ENCODE measurements around the gene HOXA5.

The HOXA5 gene

DNA sequence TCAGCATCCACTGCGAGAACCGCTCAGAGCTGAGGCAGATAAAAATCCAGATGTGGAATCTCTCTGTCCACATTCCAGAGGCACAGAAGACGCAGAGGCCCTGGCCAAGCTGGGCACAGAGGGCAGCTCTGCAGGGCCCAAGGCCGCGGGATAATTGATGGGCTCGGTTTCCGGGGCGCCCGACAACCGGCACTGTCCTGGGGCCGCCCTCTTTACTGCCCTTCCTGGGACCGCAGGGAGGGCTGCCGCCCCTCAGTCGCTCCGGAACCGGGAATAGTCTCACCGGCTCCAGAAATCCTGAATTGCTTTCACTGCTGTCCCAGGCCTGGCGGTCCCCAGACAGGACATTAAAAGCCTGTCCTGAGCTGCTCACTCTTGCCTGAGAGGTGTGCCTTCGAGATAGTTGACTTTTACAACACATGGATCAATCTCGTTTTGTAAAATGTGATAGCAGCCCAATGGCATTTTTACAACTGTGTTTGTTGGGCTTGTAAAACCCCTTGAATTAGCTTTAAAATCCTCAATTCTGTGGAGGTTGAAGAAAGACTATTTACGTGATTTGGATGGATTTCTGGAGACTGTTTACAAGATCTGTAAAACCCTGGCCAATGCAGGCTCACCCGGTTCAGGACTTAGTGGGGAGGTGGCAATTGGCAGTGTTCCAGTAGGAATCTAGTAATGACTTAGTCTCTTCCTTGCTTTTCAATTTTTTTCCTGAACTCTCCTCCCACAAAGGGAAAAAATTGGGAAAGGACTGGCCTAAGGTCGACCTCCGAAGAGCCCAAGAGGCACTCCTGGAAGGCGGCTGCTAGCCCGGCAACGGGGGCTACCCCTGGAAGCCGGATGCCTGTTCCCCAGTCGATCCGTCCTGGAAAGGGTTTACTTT, 5.5 kb upstream of the HOXA5 start:
- FAIRE-seq (no peak), DNase-seq (ENCODE audit: insufficient read length, low spot score) (no peak)
- no peak for TF ChIP-seq POLR2AphosphoS5 (IDR thresholded peaks at IDR 0.05; ENCODE audit: low read depth, low read length)
- no peak for TF ChIP-seq POLR2A (IDR thresholded peaks at IDR 0.05; ENCODE audit: low read depth, low read length)
- TF ChIP-seq SPI1 (IDR thresholded peaks at IDR 0.05; ENCODE audit: low read depth, low read length), result no peak
- TF ChIP-seq POU2F2 (IDR thresholded peaks at IDR 0.05; ENCODE audit: low read depth, low read length), result no peak
- no peak for TF ChIP-seq PAX5 (IDR thresholded peaks at IDR 0.05; ENCODE audit: insufficient read depth, low read length, severe bottlenecking)
- no peak for TF ChIP-seq TAF1 (IDR thresholded peaks at IDR 0.05; ENCODE audit: low read depth, low read length)

DNA sequence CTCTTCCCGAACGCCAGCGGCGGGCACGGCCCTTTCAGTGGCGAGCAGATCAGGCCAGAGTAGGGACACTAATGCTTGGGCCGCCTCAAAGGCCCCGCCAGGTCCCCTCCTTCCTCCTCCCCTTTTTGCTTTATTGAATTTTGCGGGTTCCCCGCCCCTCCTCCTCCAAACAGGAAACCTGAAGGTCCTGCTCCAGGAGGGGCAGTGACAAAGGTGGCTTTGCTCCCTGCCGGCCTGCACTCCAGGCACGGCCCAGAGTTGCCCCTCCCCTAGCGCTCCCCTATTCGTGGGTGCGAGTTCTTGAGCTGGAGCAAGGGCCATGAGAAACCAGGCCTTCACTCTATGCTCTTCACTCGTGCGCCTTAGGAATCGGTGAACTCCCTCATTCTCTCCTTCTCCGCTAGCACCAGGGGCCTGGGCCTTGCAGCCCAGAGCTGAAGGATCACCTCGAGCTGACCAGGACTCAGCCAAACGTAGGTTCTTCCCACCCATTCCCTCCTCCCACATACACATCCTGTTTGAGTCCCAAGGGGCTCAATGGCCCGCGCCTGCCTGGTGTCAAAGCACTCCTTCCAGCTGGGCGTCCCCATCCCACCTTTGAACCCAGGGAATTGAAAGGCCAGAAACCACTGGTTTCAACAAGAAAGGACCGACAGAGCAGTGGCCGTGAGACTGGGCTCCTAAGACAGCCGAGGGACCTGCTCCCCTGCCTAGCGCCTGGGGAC, 4.7 kb upstream of the HOXA5 start:
- no peak for FAIRE-seq
- DNase-seq (ENCODE audit: insufficient read length, low spot score), result no peak
- TF ChIP-seq SPI1 (IDR thresholded peaks at IDR 0.05; ENCODE audit: low read depth, low read length) (no peak), PAX5 (IDR thresholded peaks at IDR 0.05; ENCODE audit: insufficient read depth, low read length, severe bottlenecking) (no peak), POLR2AphosphoS5 (IDR thresholded peaks at IDR 0.05; ENCODE audit: low read depth, low read length) (no peak), POLR2A (IDR thresholded peaks at IDR 0.05; ENCODE audit: low read depth, low read length) (no peak), POU2F2 (IDR thresholded peaks at IDR 0.05; ENCODE audit: low read depth, low read length) (no peak), TAF1 (IDR thresholded peaks at IDR 0.05; ENCODE audit: low read depth, low read length) (no peak)

DNA sequence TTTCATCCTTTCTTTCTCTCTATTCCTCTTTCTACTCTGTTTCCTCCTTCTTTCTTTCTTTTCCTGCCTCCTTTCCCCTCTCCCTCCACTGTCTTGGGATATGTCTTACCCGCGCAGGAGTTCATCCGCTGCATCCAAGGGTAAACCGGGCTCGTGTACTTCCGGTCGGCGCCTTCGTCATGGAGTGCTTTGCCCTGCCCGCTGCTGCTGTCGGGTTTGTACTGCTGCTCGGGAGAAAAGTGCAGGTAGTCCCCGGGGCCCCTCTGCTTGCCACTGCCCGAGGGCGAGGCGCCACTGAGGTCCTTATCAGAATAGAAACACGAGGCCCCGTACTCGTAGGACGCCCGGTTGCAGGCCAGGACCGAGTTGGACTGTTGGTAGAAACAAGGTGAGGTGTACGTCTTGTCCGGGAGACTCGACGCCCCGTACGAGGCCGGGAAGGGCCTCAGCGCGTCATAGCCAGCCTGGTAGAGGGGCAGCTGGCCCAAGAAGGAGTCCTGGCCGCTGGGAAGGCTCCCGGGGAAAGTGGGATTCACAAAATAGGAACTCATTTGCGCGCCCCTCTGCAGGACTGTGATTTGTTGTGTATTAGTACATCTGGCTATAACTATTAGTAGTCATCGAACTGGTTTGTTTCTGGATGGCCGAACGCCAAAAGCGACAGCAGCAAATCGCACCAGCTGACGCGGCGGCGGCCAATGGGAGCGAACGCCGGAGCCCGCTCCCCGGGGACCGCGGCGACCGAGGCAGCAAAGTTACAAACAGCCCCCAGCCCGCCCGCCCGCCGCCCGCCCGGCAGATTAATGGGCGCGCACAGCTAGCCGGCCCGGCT, 3.9 kb upstream of the HOXA5 start, which contains the start of gene HOXA6:
Gene HOXA6 (minus strand): TSS at position 576 of the 832 bp plus-strand sequence. CDS start 25 bp downstream, at position 551.
- TF ChIP-seq POU2F2 (IDR thresholded peaks at IDR 0.05; ENCODE audit: low read depth, low read length), result no peak
- FAIRE-seq, result no peak
- no peak for DNase-seq (ENCODE audit: insufficient read length, low spot score)

DNA sequence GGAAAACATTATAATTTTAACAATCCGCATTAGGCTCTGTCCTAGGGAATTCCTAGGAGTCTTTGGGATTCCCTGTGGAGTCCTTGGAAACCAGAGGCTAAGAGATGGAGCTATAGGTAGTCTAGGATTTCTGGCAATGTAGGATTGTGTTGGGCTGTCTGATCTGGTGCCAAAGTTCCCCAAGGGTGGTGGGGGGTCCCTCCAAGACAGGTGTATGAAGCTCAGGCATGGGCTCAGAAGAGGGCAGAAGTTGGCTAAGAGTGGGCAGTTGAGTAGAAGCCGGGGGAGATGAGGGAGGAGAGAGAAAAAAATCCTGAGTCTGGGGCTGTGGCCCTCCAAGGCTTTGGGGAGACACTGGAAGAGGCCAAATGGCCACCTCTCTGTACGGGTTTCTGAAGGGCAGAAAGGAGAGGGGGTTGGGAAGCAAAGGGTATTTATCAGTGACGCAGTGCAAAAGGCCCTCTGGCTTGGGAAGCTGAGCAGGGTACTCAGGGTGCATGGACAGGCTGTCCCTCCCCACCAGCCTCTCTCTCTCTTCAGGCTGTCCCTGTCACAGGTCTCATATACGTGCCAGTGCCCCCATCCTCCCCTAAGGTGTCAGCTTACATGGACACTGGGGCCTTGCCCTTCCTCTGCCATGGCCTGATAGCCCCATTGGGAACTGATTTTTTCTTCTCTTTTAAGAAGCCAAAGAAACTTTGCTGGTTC, 3.2 kb upstream of the HOXA5 start:
- no peak for DNase-seq (ENCODE audit: insufficient read length, low spot score)
- no peak for TF ChIP-seq PAX5 (IDR thresholded peaks at IDR 0.05; ENCODE audit: insufficient read depth, low read length, severe bottlenecking)
- TF ChIP-seq TAF1 (IDR thresholded peaks at IDR 0.05; ENCODE audit: low read depth, low read length), result no peak
- TF ChIP-seq POLR2A (IDR thresholded peaks at IDR 0.05; ENCODE audit: low read depth, low read length), result no peak
- no peak for TF ChIP-seq POLR2AphosphoS5 (IDR thresholded peaks at IDR 0.05; ENCODE audit: low read depth, low read length)
- no peak for TF ChIP-seq SPI1 (IDR thresholded peaks at IDR 0.05; ENCODE audit: low read depth, low read length)
- TF ChIP-seq POU2F2 (IDR thresholded peaks at IDR 0.05; ENCODE audit: low read depth, low read length), result no peak
- FAIRE-seq, result no peak

DNA sequence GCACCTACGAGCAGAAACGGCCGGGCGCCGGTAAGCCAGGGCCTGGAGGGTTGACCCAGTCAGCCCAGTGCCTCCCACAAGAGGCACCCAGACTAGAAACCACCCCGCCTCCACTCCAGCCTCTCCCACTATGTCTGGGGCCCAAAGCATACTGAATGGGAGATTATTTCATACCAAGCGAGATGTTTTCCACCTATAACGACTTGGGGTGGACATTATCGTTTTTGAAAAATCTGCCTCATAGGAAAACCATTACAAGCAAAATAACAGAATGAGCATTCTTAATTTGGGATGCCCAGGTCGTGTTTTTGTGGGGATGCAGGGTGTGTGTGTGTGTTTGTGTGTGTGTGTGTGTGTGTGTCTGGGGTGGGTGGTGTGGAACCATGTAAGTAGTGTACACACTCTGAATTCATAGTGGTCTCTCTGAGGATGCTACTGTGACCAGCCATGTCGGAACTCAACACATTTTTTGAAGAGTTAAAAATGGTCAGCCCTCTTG, 2.5 kb upstream of the HOXA5 start:
- no peak for FAIRE-seq

DNA sequence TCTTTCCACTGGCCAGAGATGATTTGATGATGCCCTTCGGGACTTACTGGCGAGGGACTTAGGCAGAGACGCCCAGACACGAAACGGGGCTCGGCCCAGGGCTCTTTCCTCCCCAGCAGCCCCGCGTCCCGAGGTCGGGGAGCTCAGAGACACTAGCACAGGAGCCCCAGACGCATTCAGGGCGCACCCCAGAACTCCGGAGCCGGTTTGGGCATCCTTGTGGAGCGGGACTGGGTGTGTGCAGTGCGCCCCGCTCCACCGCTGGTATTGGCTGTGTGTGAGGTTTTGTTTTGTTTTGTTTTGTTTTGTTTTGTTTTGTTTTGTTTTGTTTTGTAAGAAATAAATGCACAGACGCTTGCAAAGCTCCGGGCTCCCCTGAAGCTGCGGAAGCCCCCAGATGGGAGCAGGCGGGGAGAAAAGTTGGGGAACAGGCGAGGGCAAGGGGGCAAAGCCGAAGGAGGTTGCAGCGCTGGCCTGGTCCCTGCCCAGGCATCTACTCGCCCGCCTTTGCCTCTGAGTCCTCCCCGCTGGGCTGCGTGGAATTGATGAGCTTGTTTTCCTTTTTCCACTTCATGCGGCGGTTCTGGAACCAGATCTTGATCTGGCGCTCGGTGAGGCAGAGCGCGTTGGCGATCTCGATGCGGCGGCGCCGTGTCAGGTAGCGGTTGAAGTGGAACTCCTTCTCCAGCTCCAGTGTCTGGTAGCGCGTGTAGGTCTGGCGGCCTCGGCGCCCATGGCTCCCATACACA, 1.9 kb upstream of the HOXA5 start:
- FAIRE-seq, result no peak
- TF ChIP-seq TAF1 (IDR thresholded peaks at IDR 0.05; ENCODE audit: low read depth, low read length), result no peak
- TF ChIP-seq POLR2A (IDR thresholded peaks at IDR 0.05; ENCODE audit: low read depth, low read length), result no peak
- no peak for TF ChIP-seq POLR2AphosphoS5 (IDR thresholded peaks at IDR 0.05; ENCODE audit: low read depth, low read length)
- TF ChIP-seq PAX5 (IDR thresholded peaks at IDR 0.05; ENCODE audit: insufficient read depth, low read length, severe bottlenecking), result no peak
- no peak for TF ChIP-seq SPI1 (IDR thresholded peaks at IDR 0.05; ENCODE audit: low read depth, low read length)
- TF ChIP-seq POU2F2 (IDR thresholded peaks at IDR 0.05; ENCODE audit: low read depth, low read length), result no peak

More for the DNA sequence above, 2.5 kb upstream of the HOXA5 start:
- no peak for DNase-seq (ENCODE audit: insufficient read length, low spot score)
- TF ChIP-seq POLR2AphosphoS5 (IDR thresholded peaks at IDR 0.05; ENCODE audit: low read depth, low read length) (no peak), PAX5 (IDR thresholded peaks at IDR 0.05; ENCODE audit: insufficient read depth, low read length, severe bottlenecking) (no peak), POU2F2 (IDR thresholded peaks at IDR 0.05; ENCODE audit: low read depth, low read length) (no peak), TAF1 (IDR thresholded peaks at IDR 0.05; ENCODE audit: low read depth, low read length) (no peak), POLR2A (IDR thresholded peaks at IDR 0.05; ENCODE audit: low read depth, low read length) (no peak), SPI1 (IDR thresholded peaks at IDR 0.05; ENCODE audit: low read depth, low read length) (no peak)

DNA sequence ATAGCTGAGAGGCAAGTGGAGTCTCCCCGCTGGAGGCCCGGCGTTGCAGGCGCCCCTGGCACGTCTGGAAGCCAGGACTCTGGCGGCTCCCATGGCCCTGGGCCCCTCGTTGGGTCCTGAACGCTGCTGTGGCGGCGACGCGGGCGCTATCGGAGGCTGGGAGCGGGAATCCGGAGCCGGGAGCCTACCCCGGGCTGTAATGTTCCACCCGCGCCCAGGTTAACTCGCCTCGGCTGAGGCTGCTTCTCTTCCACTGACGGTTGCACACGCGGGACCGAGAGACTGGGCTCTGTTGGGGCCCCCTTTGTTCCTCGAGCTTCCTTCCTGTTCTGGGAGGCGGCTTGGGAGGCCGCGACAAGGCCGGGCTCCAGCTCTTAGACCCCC, 1.3 kb upstream of the HOXA5 start:
- no peak for FAIRE-seq

More for the DNA sequence above, 1.9 kb upstream of the HOXA5 start:
- no peak for DNase-seq (ENCODE audit: insufficient read length, low spot score)

More for the DNA sequence above, 1.3 kb upstream of the HOXA5 start:
- DNase-seq (ENCODE audit: insufficient read length, low spot score), result no peak
- no peak for TF ChIP-seq POLR2AphosphoS5 (IDR thresholded peaks at IDR 0.05; ENCODE audit: low read depth, low read length)
- no peak for TF ChIP-seq SPI1 (IDR thresholded peaks at IDR 0.05; ENCODE audit: low read depth, low read length)
- no peak for TF ChIP-seq PAX5 (IDR thresholded peaks at IDR 0.05; ENCODE audit: insufficient read depth, low read length, severe bottlenecking)
- TF ChIP-seq POLR2A (IDR thresholded peaks at IDR 0.05; ENCODE audit: low read depth, low read length), result no peak
- TF ChIP-seq TAF1 (IDR thresholded peaks at IDR 0.05; ENCODE audit: low read depth, low read length), result no peak
- TF ChIP-seq POU2F2 (IDR thresholded peaks at IDR 0.05; ENCODE audit: low read depth, low read length), result no peak

Data from GM12891 (cell line).